ENCODE results near the gene E2F3. TPM values are rescaled to one million over a fixed set of nuclear protein-coding genes. Genes with fewer than 3 reads are reported as not detected.
A peak's percentile ranks its signal among the peaks of the same experiment; 100 is the strongest.

Gene E2F3
- 10 to 100 TPM in 1 of 4 donors, 1 to 10 TPM in 3; 2.2 to 16.3 (median 5.6) TPM for total RNA-seq

GRCh38 chr6:20401205-20402091 lies at the start of gene E2F3:
Gene E2F3 (plus strand): TSS chr6:20401879. CDS start chr6:20402233, 354 bp downstream.
- H3K27ac ChIP-seq, result peak within 1 kb of the TSS; percentile 87 to 98 (median 89)
- intact Hi-C loops (cut with DNase I; ENCODE audit: low total_unique reads) (loop anchor here (10.0 kb wide), 2 partner anchors 123 to 287 kb away; no protein-coding TSS in a partner anchor), in situ Hi-C loops (cut with MboI; ENCODE audit: low pct_ligation_motif_present in 1 of 4, low pct_unique_long_range_greater_than_20kb in 1 of 4, low sequenced_read_pairs in 3 of 4) (no loop called here)
- DNase-seq, result peak; percentile 100
- H3K4me3 ChIP-seq, result peak within 1 kb of the TSS; percentile 69 to 94 (median 76)
- H3K9me3 ChIP-seq, result no peaks in the 10 kb centered on the region
- 0 to 1% methylated on average over 3 to 62 of the region's 63 CpGs for WGBS, 2 donors (ENCODE audit: low coverage in 1 of 2)
- peaks cover 0 to 18% (median 6%) of the 10 kb centered on the region in 4 donors for H3K4me1 ChIP-seq
- TF ChIP-seq POLR2A (IDR thresholded peaks at IDR 0.05), result peak; percentile 44
- no peak for TF ChIP-seq EP300 (IDR thresholded peaks at IDR 0.05; ENCODE audit: low read depth)
- peak; percentile 71 to 72 (median 71) for TF ChIP-seq POLR2AphosphoS5 (IDR thresholded peaks at IDR 0.05)
- no peaks in the 10 kb centered on the region for H3K27me3 ChIP-seq
- no peaks in the 10 kb centered on the region for H3K36me3 ChIP-seq

- H3K27ac ChIP-seq, result no peak overlapping the region
- no peaks in the 10 kb centered on the region for H3K9me3 ChIP-seq
- intact Hi-C loops (cut with DNase I; ENCODE audit: low total_unique reads) (no loop called here), in situ Hi-C loops (cut with MboI; ENCODE audit: low pct_ligation_motif_present in 1 of 4, low pct_unique_long_range_greater_than_20kb in 1 of 4, low sequenced_read_pairs in 3 of 4) (no loop called here)
- TF ChIP-seq POLR2AphosphoS5 (IDR thresholded peaks at IDR 0.05) (no peak), EP300 (IDR thresholded peaks at IDR 0.05; ENCODE audit: low read depth) (no peak), POLR2A (IDR thresholded peaks at IDR 0.05) (no peak), CTCF (IDR thresholded peaks at IDR 0.05) (no peak)
- DNase-seq, result no peak
- H3K4me1 ChIP-seq, result no peaks in the 10 kb centered on the region
- no peak overlapping the region for H3K4me3 ChIP-seq
- H3K36me3 ChIP-seq, result no peaks in the 10 kb centered on the region
- WGBS, 2 donors (ENCODE audit: low coverage in 1 of 2), result 79 to 90% methylated on average over 2 to 4 of the region's 4 CpGs
- H3K27me3 ChIP-seq, result no peaks in the 10 kb centered on the region
Measured at GRCh38 chr6:20352346-20352745, 49.3 kb upstream of the E2F3 start.

- H3K27ac ChIP-seq, result no peak overlapping the region
- no peak for DNase-seq
- intact Hi-C loops (cut with DNase I; ENCODE audit: low total_unique reads) (no loop called here), in situ Hi-C loops (cut with MboI; ENCODE audit: low pct_ligation_motif_present in 1 of 4, low pct_unique_long_range_greater_than_20kb in 1 of 4, low sequenced_read_pairs in 3 of 4) (no loop called here)
- no peaks in the 10 kb centered on the region for H3K9me3 ChIP-seq
- H3K27me3 ChIP-seq, result no peaks in the 10 kb centered on the region
- no peaks in the 10 kb centered on the region for H3K36me3 ChIP-seq
- TF ChIP-seq EP300 (IDR thresholded peaks at IDR 0.05; ENCODE audit: low read depth) (no peak), CTCF (IDR thresholded peaks at IDR 0.05) (no peak), POLR2A (IDR thresholded peaks at IDR 0.05) (no peak), POLR2AphosphoS5 (IDR thresholded peaks at IDR 0.05) (no peak)
- H3K4me3 ChIP-seq, result no peak overlapping the region
- WGBS, 2 donors (ENCODE audit: low coverage in 1 of 2), result 93 to 94% methylated on average over 2 to 5 of the region's 5 CpGs
- H3K4me1 ChIP-seq, result no peaks in the 10 kb centered on the region
Measured at GRCh38 chr6:20353134-20353533, 48.5 kb upstream of the E2F3 start.

- Histone ChIP-seq H3K36me3 (no peaks in the 10 kb centered on the region), H3K9me3 (no peaks in the 10 kb centered on the region), H3K27me3 (no peaks in the 10 kb centered on the region), H3K4me1 (no peaks in the 10 kb centered on the region), H3K4me3 (no peak overlapping the region), H3K27ac (no peak overlapping the region)
- TF ChIP-seq CTCF (IDR thresholded peaks at IDR 0.05) (no peak), EP300 (IDR thresholded peaks at IDR 0.05; ENCODE audit: low read depth) (no peak), POLR2AphosphoS5 (IDR thresholded peaks at IDR 0.05) (no peak), POLR2A (IDR thresholded peaks at IDR 0.05) (no peak)
- in situ Hi-C loops (cut with MboI; ENCODE audit: low pct_ligation_motif_present in 1 of 4, low pct_unique_long_range_greater_than_20kb in 1 of 4, low sequenced_read_pairs in 3 of 4) (no loop called here), intact Hi-C loops (cut with DNase I; ENCODE audit: low total_unique reads) (no loop called here)
- 86% methylated on average over 3 of the region's 3 CpGs; no CpG with 5 or more reads in 1 of the 2 donors for WGBS, 2 donors (ENCODE audit: low coverage in 1 of 2)
- DNase-seq, result no peak
Measured at GRCh38 chr6:20354366-20354765, 47.3 kb upstream of the E2F3 start.

All from transverse colon (tissue), 4 donors.